Liver (tissue), 2 donors: Measurements from ENCODE around the gene RNF8.

ENCODE experiments used
- REST ChIP-seq: IDR thresholded peaks from 2 replicates; pipeline ENCODE4 v1.6.1; 2016; ENCODE audit warnings: antibody characterized with exemption, mild to moderate bottlenecking
- ZBTB33 ChIP-seq: IDR thresholded peaks from 2 replicates; pipeline ENCODE4 v1.6.1; 2016; ENCODE audit warnings: antibody characterized with exemption
- TF ChIP-seq, protein P1 (sequence below): fragments of 150-350 bp; IDR thresholded peaks from 2 replicates; pipeline ENCODE4 v1.5.1; 2017; ENCODE audit warnings: improper control_type of control experiment, low read depth, low read length; ENCODE audit not compliant: missing input control
- TF ChIP-seq, protein P2 (sequence below): IDR thresholded peaks from 2 replicates; pipeline ENCODE4 v1.6.1; 2016; ENCODE audit warnings: antibody characterized with exemption
- donor health status: healthy.

DNA sequence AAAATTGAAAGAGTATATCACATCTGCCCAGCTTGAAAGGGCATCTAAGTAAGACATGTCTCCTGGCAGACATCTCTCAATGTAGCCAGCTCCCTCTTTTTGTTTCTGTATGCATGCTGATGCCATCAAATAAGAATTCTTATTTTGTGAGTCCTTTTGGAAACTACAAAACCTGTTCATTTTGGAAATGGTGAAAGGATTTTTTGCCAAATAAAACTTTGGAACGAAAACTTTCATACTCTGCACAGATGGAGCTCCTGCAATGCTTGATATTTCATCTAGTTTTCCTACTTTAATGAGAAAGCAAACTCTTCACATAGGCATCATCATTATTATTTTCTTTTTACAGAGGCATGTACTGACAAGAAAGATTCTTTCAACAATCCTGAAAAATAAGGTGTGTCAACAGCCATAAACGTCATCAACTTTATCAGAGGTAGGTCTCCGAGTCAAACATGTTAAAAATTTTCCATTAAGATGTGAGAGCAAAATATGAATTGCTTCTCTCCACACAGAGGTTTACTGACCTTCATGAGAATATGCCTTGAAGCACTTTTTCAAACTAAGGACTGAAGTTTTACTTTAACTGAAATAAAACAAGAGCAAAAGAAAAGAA lies 53.1 kb downstream of the RNF8 start:
- TF ChIP-seq, protein P1, sequence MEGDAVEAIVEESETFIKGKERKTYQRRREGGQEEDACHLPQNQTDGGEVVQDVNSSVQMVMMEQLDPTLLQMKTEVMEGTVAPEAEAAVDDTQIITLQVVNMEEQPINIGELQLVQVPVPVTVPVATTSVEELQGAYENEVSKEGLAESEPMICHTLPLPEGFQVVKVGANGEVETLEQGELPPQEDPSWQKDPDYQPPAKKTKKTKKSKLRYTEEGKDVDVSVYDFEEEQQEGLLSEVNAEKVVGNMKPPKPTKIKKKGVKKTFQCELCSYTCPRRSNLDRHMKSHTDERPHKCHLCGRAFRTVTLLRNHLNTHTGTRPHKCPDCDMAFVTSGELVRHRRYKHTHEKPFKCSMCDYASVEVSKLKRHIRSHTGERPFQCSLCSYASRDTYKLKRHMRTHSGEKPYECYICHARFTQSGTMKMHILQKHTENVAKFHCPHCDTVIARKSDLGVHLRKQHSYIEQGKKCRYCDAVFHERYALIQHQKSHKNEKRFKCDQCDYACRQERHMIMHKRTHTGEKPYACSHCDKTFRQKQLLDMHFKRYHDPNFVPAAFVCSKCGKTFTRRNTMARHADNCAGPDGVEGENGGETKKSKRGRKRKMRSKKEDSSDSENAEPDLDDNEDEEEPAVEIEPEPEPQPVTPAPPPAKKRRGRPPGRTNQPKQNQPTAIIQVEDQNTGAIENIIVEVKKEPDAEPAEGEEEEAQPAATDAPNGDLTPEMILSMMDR, result no peak
- TF ChIP-seq REST, result no peak
- TF ChIP-seq ZBTB33, result no peak
- TF ChIP-seq, protein P2, sequence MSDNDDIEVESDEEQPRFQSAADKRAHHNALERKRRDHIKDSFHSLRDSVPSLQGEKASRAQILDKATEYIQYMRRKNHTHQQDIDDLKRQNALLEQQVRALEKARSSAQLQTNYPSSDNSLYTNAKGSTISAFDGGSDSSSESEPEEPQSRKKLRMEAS, result no peak
